GM19023 (cell line): ENCODE results near the gene MTA3.

ENCODE experiments used
- ATAC-seq: cut with Tn5 transposase; IDR thresholded peaks from one replicate; pipeline ENCODE4 v1.9.1; 2021; ENCODE audit warnings: mild to moderate bottlenecking, moderate library complexity; ENCODE audit not compliant: unreplicated experiment

The MTA3 gene

DNA sequence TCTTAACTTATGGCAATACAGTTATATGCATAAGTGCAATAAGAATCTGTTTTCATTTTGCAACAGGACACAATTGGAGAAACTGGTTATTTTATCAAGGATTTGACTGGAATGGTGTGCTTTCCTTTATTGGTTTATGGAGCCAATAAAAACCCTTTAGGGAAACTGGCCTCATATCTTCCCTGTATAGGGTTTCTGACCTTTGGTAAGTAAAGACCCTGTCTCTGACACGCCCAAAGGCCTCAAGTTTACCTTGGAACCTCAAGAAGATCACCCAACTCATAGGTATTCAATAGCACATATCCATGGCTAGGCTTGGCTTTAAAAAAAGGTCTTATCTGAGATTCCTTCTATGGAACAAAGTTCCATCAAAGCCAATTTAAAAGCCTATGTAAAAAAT is 212.7 kb downstream of the MTA3 start:
- ATAC-seq = no peak

DNA sequence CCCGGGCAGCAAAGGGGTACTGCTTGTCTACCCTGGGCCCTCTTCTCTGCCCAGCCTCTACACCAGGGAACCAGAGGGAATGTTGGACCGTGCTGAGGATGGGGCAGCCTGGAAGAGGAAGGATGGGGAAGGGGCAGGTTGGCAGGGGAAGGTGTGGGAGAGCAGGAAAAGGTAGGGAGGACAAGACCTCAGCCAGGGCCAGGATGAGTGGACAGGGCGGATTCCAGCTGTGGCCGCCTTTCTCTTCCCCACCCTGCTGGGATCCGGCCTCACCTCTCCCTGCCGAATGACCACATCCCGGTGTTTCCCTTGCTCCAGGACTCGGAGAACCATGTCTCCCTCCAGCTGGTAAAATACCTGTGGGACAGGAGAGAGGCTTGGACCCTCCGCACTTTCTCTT is 215.1 kb downstream of the MTA3 start:
- no peak for ATAC-seq

DNA sequence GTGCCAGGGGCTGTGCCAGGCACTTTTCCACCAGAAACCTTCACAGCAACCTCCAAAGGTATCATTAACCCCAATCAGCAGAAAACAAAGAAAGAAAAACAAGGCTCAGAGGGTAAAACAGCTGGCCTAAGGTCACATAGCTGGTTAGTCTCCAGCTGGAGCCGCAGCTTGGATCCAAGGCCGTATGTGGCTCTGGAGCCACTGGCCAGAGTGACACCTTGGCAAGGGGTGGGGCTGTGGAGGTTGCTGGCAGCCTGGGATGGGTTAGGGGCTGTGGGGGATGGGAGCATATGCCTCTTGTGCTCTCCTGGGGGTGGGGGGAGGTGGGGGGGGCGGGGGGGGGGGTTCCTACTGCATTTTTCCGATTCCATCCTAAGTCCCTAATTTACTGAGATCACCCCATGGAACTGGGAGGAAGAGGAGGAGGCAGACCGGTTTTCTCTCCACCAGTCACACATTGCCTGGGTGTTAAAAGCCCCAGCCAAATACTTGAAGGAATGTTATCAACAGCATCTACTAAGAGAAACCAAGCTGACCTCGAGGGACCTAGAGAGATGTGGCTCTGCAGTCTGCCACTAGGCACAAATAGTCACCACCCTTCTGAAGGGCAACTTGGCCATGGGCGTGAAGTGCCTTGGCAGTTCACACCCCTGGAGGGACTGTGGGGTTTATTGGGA is 215.9 kb downstream of the MTA3 start:
- no peak for ATAC-seq

DNA sequence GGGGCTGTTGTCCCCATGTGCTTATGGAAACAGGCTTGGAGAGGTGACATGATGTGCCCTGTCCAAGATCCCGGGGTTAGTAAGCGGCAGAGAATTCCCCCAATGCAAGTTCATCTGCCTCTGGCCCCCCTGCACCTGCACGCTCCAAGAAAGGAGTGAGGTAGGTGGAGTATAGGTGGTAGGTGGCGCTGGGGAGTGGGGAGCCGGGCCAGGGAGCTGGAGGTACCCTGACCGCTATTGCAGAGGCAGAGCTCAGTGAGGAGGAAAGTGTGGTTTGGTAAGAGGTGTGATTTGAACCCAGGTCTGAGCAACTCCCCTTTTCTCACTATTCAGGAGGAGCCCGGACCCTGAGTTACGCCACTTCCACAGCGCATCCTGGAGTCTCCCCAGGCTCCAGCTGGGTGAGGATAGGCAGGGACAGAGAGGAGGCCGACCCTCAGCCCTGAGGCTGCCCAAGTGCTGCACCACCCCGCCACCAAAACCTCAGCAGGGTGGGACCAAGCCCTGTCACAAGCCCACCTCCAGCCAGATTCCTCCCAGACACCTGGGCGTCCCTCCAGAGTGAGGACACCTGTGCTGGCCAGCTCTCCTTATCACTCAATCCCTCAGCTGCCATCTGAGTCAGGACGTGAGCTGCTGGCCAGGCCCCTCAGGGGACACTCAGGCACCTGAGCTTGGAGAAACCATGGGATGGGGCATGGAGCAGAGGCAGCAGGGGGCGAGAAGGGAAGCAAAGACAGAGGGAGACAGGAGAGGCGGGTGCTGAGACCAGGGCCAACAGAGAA is 218.3 kb downstream of the MTA3 start:
- ATAC-seq = no peak

DNA sequence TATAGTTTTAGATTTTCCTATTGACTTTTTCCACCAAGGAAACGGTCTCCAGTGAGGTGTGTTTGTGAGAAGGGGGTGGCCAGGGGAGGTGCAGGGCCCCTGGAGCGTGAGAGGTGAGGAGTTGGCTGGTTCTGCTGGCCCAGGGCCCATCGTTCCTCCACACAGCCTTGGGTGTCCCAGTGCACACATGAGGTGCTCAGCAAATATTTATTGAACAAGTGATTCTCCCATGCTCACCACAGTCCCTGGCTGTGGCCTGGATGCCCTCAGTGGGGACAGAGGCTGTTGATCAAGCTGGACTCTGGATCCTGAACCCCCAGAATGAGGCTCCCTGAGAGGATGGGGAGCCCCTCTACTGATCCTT is 219.0 kb downstream of the MTA3 start:
- ATAC-seq = no peak

DNA sequence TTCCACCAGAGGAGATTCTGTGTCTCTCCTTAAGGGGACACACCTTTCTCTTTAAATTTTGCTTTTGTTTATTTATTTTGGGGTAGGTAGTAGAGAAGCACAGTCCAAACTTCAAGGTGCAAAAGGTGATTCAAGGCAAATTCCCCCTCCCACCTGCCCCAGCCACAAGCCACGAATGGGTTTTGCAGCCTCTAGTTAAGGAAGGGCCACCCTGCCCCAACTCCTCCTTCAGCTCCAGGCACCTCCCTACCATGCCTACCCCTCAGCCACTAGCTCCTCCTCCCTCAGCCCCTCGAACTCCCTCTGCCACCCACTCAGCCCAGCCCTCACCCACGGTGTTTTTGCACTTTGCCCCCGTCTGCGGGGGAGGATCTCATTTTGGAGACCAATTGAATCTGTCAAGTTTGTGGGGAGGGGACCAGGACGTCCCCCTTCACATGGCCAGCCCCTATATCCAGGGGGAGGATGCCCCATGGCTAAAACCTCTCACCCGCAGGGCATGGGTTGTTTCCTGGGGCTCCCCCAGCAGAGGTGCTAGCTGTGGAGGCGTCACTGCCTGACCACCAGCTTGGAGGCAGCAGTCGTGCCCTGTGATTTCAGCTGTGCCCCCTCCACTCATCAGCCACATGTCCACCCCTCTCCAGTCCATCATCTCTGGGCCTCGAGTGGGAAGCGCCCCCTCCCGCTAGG is 219.5 kb downstream of the MTA3 start:
- ATAC-seq = no peak

DNA sequence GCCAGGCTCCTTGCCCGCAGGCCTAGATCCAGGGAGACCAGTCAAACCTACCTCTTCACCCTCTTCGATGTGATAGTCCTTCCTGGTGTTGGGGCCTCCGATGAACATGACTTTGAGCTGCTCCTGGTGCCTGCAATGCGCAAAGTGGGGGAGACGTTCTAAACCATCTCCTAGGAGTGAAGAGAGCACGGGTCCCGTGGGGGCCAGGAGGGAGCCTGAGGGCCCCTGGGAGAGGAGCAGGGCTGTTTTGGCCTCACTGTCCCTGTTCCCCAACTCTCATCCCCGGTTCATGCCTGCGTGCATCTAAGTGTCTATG is 220.0 kb downstream of the MTA3 start:
- no peak for ATAC-seq

DNA sequence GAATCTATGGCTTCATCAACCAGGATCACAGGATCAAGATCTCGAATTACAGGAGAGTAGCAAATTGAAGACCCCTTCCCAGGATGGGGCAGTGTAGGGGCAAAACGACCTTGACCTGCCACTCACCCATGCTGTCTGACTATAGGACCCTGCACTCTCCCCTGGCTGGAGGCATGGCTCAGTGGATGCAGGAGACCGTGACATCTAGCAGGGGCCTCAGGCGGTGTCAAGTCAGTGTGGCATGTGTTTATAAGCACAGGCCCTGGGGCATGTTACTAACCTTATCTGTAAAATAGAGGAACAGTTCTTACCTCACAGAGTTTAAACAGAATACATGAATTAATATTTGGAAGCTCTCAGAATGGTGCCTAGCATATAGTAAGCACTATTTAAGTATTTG is 220.4 kb downstream of the MTA3 start:
- no peak for ATAC-seq

DNA sequence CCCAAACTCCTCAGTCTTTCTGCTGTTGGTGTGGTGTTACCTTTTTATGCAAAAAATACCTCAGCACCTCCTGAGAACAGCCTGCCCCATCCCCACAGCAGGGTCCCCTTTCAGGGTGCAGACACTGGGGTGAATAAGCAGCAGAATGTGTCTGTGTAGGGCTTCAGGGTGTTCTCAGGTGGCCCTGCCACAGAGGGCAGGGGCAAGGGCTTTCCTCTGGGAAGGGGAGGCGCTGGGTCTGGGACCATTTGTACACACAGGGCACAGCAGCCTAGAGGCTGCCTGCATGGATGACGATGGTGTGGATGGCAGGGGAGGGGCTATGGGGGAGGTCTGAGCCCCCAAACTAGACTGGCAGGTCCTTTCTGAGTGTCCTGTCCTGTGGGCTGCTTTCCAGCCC is 221.3 kb downstream of the MTA3 start:
- ATAC-seq = no peak

DNA sequence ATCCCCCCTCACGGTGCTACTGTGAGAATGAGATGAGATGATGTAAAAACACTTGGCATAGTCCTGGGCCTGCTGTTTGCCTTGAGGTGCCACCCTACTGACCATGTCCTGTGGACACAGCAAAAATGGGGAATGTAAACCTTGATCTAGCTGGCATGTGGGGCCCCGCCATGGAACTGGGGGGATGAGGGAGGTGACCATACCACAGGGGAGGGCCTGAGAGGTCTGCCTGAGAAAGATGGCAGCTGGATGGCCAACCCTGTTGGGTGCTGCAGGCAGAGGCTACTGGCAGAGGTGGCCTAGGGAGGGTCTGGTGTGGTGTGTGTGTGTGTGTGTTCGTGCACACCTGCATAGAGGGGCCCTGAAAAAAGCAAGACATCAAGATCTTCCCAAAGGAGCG is 223.2 kb downstream of the MTA3 start:
- ATAC-seq = no peak

DNA sequence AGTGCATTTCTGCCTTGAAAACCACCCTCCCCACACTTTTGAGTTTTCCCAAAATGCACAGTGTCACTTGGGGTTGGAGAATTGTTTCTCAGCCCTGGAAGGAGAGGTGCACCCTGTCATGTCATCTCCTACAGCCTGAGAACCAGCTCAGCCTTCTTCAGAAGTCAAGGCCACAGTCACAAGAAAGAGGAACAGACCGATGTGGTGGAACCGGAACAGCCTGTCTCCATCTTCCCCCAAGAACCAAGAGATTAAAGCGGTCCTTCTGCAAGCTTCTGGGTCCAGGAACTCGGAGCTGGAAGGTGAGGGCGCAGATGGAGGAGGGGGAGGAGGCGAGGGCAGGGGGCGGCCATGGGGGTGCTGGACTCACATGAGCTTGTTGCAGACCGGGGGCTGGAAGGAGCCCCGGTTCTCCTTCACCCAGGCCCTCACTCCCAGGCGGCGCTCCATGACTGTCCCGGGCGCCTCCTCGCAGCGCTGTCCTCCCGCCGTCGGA is 223.7 kb downstream of the MTA3 start:
- ATAC-seq = peak; percentile 33

DNA sequence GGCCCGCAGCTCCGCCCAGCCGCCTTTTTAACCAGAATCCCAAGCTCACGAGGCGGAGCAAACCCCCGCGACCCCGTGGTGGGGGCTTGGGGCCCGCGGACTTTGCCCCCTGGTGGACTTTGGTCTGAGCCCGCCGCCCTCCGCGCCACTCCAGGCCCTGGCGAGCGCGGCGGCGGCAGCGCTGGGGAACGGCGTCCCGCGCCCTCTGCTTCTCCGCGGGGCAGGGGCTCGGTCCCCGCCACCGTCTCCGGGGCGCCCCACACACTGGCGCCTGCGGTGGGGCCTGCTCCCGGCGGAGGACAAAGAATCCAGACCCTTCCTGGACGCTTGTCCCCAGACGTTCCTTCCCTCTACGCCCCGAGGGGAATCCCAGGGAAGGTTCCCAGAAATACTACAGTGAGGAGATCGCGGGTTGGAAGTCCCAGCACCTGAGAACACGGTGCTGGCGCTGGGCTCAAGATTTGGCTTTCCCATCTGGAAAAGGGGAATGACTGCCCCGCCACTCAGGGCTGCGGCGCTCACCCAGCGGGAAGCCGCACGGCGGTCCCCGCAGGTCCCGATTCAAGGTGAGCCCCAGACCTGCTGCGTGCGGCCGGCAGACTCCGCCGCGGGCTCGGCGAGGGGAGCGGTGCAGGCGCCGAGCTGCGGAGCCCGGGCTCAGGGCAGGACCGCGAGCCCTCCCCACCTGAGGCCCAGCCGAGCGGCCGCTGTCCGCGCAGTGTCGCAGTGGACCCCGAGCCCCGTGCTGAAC is 224.3 kb downstream of the MTA3 start, which contains the start of gene HAAO:
Gene HAAO (minus strand): TSS at position 1 of the 751 bp plus-strand sequence. CDS start 47 bp downstream, outside the sequence.
- peak; percentile 44 for ATAC-seq

DNA sequence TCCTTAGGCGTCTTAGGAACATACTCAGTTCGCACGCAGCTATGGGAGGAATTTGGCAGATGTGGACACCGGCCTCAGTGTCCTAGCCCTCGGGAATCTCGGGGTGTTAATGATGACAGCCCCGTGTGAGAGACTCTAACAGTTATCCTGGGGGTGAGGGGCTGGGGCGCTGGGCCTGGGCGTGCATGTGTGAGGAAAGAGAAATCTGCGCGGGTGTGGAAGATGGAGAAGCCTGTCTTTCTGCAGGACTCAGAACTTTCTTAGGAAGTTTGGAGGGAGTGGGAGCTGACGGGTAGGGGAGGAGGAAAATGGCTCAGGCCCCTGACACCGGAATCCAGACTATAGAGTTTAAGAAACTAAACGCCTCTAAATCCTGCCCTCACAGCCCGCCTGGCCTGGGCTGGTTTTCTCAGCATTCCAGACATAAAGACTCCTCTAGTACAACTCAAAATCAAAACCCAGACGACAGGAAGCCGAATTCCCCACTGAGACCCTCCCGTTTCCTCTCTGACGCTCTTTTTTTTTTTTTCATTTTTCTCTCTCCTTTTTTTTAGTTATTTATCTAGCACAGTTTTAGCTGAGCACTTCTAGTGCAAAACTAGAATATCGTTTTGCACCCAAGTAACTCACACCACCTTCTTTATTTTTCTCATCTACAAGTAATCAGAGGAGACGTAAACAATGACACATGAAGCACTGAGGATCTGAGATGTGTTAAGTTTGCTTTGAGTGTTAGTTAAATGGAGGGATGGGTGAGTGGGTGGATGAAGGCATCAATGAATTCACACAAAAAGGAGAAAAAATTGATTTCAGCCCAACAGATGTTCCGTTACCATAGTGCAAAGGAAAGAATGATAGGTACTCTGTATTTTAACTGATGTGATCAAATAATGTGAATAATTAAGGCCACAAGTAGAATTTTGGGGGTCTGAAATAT is 225.2 kb downstream of the MTA3 start:
- peak; percentile 4 for ATAC-seq

DNA sequence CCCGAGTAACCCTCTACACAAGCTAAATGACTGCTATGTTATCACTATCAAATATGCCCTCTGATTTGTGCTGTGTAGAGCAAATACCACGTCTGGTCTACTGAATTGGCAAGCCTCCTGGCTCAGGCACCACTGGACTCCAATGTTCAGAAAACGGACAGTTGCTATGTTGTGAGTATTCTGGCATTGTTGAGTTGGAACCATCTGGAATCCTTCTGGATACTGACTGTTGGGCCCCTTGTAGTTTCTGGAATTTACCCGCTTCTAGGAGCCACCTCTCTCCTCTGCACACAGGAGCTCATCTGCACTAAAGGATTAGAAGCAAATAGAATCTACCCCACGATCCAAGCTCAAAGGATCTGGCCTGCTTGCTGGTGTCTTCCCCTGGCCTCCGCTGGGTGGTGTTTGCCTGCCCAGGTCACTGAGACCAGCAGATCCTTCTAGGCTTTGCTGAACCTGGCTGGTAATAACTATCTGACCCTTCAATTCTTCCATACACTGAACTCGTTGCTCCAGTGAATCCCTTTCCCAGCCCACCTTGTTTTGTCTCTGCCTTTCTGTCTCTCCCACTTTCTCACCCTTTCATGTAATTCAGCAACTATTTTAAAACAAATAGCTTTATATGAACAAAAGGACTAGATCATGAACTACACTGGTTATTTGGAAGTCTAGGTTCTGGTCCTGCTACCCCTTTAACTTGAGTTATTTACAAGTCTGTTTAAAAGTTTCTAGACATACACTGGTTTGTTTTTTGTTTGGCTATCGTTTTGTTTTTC is 226.0 kb downstream of the MTA3 start:
- ATAC-seq = no peak

DNA sequence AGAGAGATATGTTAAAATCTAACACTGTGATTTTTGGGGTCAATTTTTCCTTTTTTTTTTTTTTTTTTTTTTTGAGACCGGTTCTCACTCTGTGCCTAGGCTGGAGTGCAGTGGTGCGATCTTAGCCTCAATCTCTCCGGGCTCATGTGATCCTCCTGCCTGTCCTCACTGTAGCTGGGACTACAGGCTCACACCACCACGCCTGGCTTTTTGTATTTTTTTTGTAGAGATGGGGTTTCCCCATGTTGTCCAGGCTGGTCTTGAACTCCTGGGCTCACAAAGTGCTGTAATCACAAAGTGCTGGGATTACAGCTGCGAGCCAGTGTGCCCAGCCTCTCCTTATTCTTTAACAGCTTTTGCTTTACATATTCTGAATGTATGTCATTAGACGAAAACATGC is 226.8 kb downstream of the MTA3 start:
- ATAC-seq = no peak

DNA sequence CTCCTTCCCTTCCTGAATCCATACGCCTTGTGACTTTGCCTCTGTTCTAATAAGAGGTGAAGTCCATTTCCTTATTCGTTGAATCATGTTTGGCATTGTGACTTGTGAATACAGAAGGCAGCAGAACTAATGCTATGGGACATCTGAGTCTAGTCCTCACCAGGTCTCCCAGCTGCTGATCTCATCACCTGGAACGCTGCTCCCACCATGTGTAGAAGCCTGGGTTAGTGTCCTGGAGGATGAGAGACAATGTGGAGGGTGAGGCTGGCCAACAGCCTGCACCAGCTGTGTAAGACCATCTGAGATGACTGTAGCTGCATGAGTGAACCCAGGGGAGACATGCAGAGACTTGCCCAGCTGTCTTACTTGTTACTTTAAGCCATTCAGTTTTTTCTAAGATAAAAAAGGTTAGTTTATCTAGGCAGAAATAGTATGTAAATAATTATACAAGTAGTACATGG is 227.4 kb downstream of the MTA3 start:
- peak; percentile 43 for ATAC-seq

DNA sequence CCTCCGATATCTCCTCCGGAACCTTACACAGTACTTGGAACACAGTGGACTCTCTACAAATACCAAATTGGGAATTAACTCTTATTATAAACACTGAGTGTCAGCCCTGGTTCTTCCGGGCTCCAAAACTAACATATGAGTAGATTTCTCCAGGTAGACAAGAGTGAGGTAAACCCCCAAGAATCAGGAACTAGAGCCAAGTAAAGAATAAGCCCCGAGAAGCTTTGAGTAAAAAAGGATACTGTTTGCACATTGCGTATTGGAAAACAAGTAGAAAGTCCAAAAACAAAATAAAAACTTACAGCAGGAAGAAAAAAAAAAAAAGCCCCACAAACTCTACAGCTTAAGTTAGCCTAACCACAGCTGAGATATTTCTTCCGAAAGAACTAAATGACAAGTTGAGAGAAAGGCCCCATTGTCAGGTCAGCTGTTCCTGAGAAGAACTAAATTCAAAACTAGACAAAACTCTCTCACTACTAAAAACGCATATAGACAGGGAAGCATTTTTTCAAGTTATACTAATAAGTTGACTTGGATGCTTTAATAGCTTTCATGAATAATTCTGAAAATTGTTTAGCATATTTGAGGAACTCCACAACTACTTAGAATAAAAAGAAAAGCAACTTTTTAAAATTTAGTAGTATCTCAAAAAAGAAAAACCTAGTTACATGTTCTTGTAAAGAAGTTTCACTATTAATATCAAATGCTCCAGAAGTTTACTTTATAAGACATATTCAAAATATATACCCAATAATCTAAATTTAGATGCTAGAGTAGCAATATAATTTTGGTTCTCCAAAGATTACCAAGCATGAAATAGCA is 228.2 kb downstream of the MTA3 start:
- peak; percentile 24 for ATAC-seq

DNA sequence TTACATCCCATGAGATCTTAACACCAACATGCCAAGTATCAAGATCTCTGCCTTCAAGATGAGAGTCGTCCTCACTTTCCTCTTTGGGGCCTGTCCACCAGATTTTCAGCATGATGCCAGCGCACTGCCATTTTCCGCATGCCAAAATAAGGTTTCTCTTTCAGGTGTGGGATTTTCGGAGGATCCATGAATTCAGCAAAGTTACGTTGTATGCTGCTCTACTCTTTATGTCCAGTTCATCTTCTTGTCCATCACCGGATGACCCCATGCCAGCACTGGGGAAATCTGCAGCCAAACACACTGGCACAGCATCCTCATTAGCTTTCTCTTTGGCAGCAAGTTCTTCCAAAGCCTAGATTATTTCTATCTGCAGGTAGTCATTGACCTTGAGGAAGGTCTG is 228.8 kb downstream of the MTA3 start:
- ATAC-seq = no peak
